Stimulated activated memory B cell treated with anti-CD40 and anti-IgM and Interleukin-4, amounts not matched to agents 10 μg/mL and 1 μg/mL and 100 μg/mL, for 72 hours (primary cell): Measurements from ENCODE around the gene ORMDL3.
A peak's percentile ranks its signal among the peaks of the same experiment; 100 is the strongest.
"Not testable (repeated sequence)": the region's sequence is repeated elsewhere in the genome, so short reads cannot be mapped to it uniquely, and the experiment has no call there.

Source experiments
- ATAC-seq: fragments of 150-1000 bp; cut with Tn5 transposase; 2 replicates; pipeline ENCODE4 v1.10.0; 2021
- H3K27ac Mint-ChIP-seq: one replicate; pipeline ENCODE4 v1.8.0; 2022; ENCODE audit warnings: mild to moderate bottlenecking, mixed read lengths
- H3K27me3 Mint-ChIP-seq: one replicate; pipeline ENCODE4 v1.8.0; 2022; ENCODE audit warnings: mixed read lengths
- H3K36me3 Mint-ChIP-seq: one replicate; pipeline ENCODE4 v1.8.0; 2022; ENCODE audit warnings: mixed read lengths
- H3K4me1 Mint-ChIP-seq: one replicate; pipeline ENCODE4 v1.8.0; 2022; ENCODE audit warnings: mixed read lengths
- H3K4me3 Mint-ChIP-seq: one replicate; pipeline ENCODE4 v1.8.0; 2022; ENCODE audit warnings: mild to moderate bottlenecking, moderate library complexity, mixed read lengths
- H3K9me3 Mint-ChIP-seq: one replicate; pipeline ENCODE4 v1.8.0; 2022; ENCODE audit warnings: mixed read lengths

Gene ORMDL3

DNA sequence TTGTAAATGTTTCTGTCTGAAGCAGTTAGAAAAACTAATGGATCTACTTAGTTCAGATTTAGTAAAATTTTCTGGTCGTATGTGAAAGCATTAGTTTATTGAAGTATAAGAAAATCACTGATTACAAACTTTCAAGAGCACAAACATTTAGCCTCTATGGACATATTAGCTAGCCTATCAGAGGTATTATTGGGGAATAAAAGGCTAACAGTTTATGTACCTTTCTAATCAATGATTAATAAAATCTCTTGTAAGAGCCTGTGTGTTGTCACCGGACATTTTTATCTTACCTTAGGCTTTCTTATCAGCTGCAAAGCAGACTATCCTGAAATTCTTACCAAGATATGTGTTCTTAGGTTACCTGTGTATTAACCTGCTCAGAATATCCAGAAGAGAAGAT is 38.2 kb downstream of the ORMDL3 start:
- Mint-ChIP-seq H3K27me3 (no peaks in the 10 kb centered on the region), H3K9me3 (no peaks in the 10 kb centered on the region), H3K4me3 (no peak overlapping the region), H3K4me1 (peaks cover 13% of the 10 kb centered on the region), H3K27ac (no peak overlapping the region), H3K36me3 (no peaks in the 10 kb centered on the region)
- no peak for ATAC-seq

DNA sequence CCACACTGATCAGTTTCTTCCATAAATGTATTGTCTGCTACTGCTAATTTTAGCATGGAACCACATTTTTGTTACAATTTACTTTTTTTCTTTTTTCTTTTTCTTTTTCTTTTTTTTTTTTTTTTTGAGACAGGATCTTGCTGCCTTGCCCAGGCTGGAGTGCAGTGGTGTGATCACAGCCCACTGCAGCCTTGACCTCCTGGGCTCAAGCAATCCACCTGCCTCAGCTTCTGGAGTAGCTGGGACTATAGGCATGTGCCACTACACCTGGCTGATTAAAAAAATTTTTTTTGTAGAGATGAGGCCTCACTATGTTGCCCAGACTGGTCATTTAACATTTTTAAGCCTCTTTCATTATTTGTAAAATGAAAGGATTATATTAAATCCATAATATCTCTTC is 40.3 kb downstream of the ORMDL3 start:
- Mint-ChIP-seq H3K9me3 (no peaks in the 10 kb centered on the region), H3K27me3 (no peaks in the 10 kb centered on the region), H3K4me1 (peaks cover 8% of the 10 kb centered on the region), H3K36me3 (no peaks in the 10 kb centered on the region), H3K4me3 (no peak overlapping the region), H3K27ac (no peak overlapping the region)
- no peak for ATAC-seq

- peaks cover 11% of the 10 kb centered on the region for H3K4me1 Mint-ChIP-seq
- H3K27ac Mint-ChIP-seq, H3K4me3 Mint-ChIP-seq, ATAC-seq, H3K9me3 Mint-ChIP-seq, H3K27me3 Mint-ChIP-seq, H3K36me3 Mint-ChIP-seq: not testable (repeated sequence)
Observed at GRCh38 chr17:39886102-39886501, 41.3 kb downstream of the ORMDL3 start.

GRCh38 chr17:39872751-39873150 is 54.6 kb downstream of the ORMDL3 start:
- no peaks in the 10 kb centered on the region for H3K9me3 Mint-ChIP-seq
- H3K27ac Mint-ChIP-seq, result no peak overlapping the region
- ATAC-seq, result no peak
- H3K4me1 Mint-ChIP-seq, result peaks cover 26% of the 10 kb centered on the region
- H3K27me3 Mint-ChIP-seq, result no peaks in the 10 kb centered on the region
- H3K36me3 Mint-ChIP-seq, result no peaks in the 10 kb centered on the region
- no peak overlapping the region for H3K4me3 Mint-ChIP-seq

GRCh38 chr17:39871801-39872200 is 55.6 kb downstream of the ORMDL3 start:
- no peak overlapping the region for H3K4me3 Mint-ChIP-seq
- H3K4me1 Mint-ChIP-seq, result peaks cover 36% of the 10 kb centered on the region
- no peaks in the 10 kb centered on the region for H3K27me3 Mint-ChIP-seq
- peak overlapping the region; percentile 40 for H3K27ac Mint-ChIP-seq
- H3K36me3 Mint-ChIP-seq, result no peaks in the 10 kb centered on the region
- ATAC-seq, result no peak
- no peaks in the 10 kb centered on the region for H3K9me3 Mint-ChIP-seq
